Keratinocyte (primary cell): ENCODE data around the gene BRD8. TPM values are rescaled to one million over a fixed set of nuclear protein-coding genes. Genes with fewer than 3 reads are reported as not detected.

Experiments used
- DNase-seq: peaks from one replicate; pipeline ENCODE4 v3.0.0-alpha.2; 2011; ENCODE audit warnings: low read depth, missing footprints, low spot score
- FAIRE-seq: peaks from 2 replicates; lab custom pipeline; 2011; peaks lifted over from hg19 to GRCh38; lab: Jason Lieb, UNC
- H2AFZ ChIP-seq: 2 replicates; pipeline ENCODE4 v1.6.0; 2012; ENCODE audit warnings: low read length, control low read depth, inconsistent platforms; ENCODE audit not compliant: control insufficient read depth
- H3K27ac ChIP-seq: 2 replicates; pipeline ENCODE4 v1.5.1; 2011; ENCODE audit warnings: low read length; ENCODE audit not compliant: control insufficient read depth, insufficient read depth
- H3K27me3 ChIP-seq: 3 replicates; pipeline ENCODE4 v1.6.0; 2011; ENCODE audit warnings: low read length; ENCODE audit not compliant: control insufficient read depth, insufficient read depth; ENCODE audit errors: extremely low read depth
- H3K36me3 ChIP-seq, 2 experiments: 2 replicates in 1 of 2; 3 replicates in 1 of 2; pipeline ENCODE4 v1.5.1; 2011; ENCODE audit warnings: low read length in 2 of 2, mild to moderate bottlenecking in 1 of 2; ENCODE audit not compliant: control insufficient read depth in 2 of 2, insufficient read depth in 2 of 2; ENCODE audit errors: extremely low read depth in 1 of 2
- H3K4me1 ChIP-seq: 3 replicates; pipeline ENCODE4 v1.5.1; 2011; ENCODE audit warnings: low read length; ENCODE audit not compliant: control insufficient read depth, insufficient read depth; ENCODE audit errors: extremely low read depth
- H3K4me2 ChIP-seq: 3 replicates; pipeline ENCODE4 v1.6.0; 2011; ENCODE audit warnings: low read depth, low read length; ENCODE audit not compliant: control insufficient read depth, insufficient read depth; ENCODE audit errors: extremely low read depth
- H3K4me3 ChIP-seq, 3 experiments: fragments of 200-600 bp in 1 of 3; sonication (generic) in 1 of 3; 2 replicates in 2 of 3; 3 replicates in 1 of 3; pipeline ENCODE4 v1.5.1; 2011 to 2016; ENCODE audit warnings: low read length in 3 of 3, mild to moderate bottlenecking in 3 of 3, control low read depth in 2 of 3, inconsistent platforms in 1 of 3, low read depth in 1 of 3, mixed read lengths in 1 of 3, mixed run types in 1 of 3, moderate library complexity in 1 of 3; ENCODE audit not compliant: control insufficient read depth in 2 of 3, insufficient read depth in 2 of 3; ENCODE audit errors: extremely low read depth in 1 of 3
- H3K79me2 ChIP-seq: 2 replicates; pipeline ENCODE4 v1.6.0; 2012; ENCODE audit warnings: low read length; ENCODE audit not compliant: control insufficient read depth, insufficient read depth
- H3K9ac ChIP-seq: 3 replicates; pipeline ENCODE4 v1.6.0; 2011; ENCODE audit warnings: low read length; ENCODE audit not compliant: control insufficient read depth, insufficient read depth; ENCODE audit errors: extremely low read depth
- H3K9me1 ChIP-seq: 3 replicates; pipeline ENCODE4 v1.6.0; 2011; ENCODE audit warnings: low read length; ENCODE audit not compliant: control insufficient read depth, insufficient read depth; ENCODE audit errors: extremely low read depth
- H3K9me3 ChIP-seq: 2 replicates; pipeline ENCODE4 v1.5.1; 2012; ENCODE audit warnings: low read depth, low read length; ENCODE audit not compliant: control insufficient read depth
- H4K20me1 ChIP-seq: 3 replicates; pipeline ENCODE4 v1.6.0; 2011; ENCODE audit warnings: low read length; ENCODE audit not compliant: control insufficient read depth, insufficient read depth; ENCODE audit errors: extremely low read depth
- CTCF ChIP-seq, 3 experiments: IDR thresholded peaks in 1 of 3; conservative IDR thresholded peaks in 1 of 3; optimal IDR thresholded peaks in 1 of 3; 2 replicates in 2 of 3; 3 replicates in 1 of 3; pipeline versions ENCODE3 to v1.5.1; 2011; ENCODE audit warnings: low read length in 3 of 3, mild to moderate bottlenecking in 3 of 3, moderate library complexity in 2 of 3, control low read depth in 1 of 3, inconsistent platforms in 1 of 3; ENCODE audit not compliant: insufficient read depth in 2 of 3; ENCODE audit errors: extremely low read depth in 1 of 3
- EZH2 ChIP-seq: IDR thresholded peaks from one replicate; pipeline ENCODE4 v1.6.1; 2012; ENCODE audit warnings: inconsistent platforms, mild to moderate bottlenecking, low read length, moderate library complexity
- dilution Hi-C: fragments of 300-500 bp; cut with MboI; formaldehyde crosslinking; loops from one replicate; pipeline ENCODE4 v1.7.0; 2020; ENCODE audit warnings: low sequenced_read_pairs; ENCODE audit not compliant: extremely low pct_ligation_motif_present
- polyA plus RNA-seq, 5 experiments: library from polyadenylated mRNA; depleted of rRNA in 3 of 5; stranded (reverse) in 3 of 5; stranded (forward) in 1 of 5; unstranded in 1 of 5; fragments of >200 nt; gene quantifications; 1 replicate in 1 of 5; 2 replicates in 3 of 5; 3 replicates in 1 of 5; pipeline versions ENCODE4 v1.2.1 to v1.2.3, GENCODE V29; 2011 to 2012; ENCODE audit warnings: missing spikeins in 2 of 5, low read depth in 1 of 5, low replicate concordance in 1 of 5

The BRD8 gene
- polyA plus RNA-seq, 1 donor (not counting 4 experiments of a cell fraction or from before 2014, with no cell fraction given) = 36.4 TPM

GRCh38 chr5:138111937-138112336 lies 66.5 kb downstream of the BRD8 start:
- Histone ChIP-seq H3K27ac (no peak overlapping the region), H3K9ac (no peak overlapping the region), H3K9me3 (no peaks in the 10 kb centered on the region), H3K36me3 (no peaks in the 10 kb centered on the region), H3K4me3 (no peak overlapping the region), H3K4me2 (no peak overlapping the region), H3K9me1 (no peaks in the 10 kb centered on the region), H4K20me1 (no peaks in the 10 kb centered on the region), H3K79me2 (no peaks in the 10 kb centered on the region), H3K4me1 (no peaks in the 10 kb centered on the region), H3K27me3 (no peaks in the 10 kb centered on the region), H2AFZ (no peak overlapping the region)
- no peak for TF ChIP-seq EZH2
- DNase-seq (no peak), FAIRE-seq (peak; percentile 26)
- dilution Hi-C loops = no loop called here

- Histone ChIP-seq H3K4me3 (no peak overlapping the region), H3K4me2 (no peak overlapping the region), H3K9me3 (no peaks in the 10 kb centered on the region), H3K9ac (no peak overlapping the region), H3K9me1 (no peaks in the 10 kb centered on the region), H4K20me1 (no peaks in the 10 kb centered on the region), H3K4me1 (no peaks in the 10 kb centered on the region), H3K27ac (no peak overlapping the region), H3K79me2 (no peaks in the 10 kb centered on the region), H3K27me3 (no peaks in the 10 kb centered on the region), H3K36me3 (no peaks in the 10 kb centered on the region), H2AFZ (no peak overlapping the region)
- no peak for DNase-seq
- no peak for FAIRE-seq
- dilution Hi-C loops = no loop called here
- TF ChIP-seq EZH2 = no peak
- no peak for TF ChIP-seq CTCF (optimal IDR thresholded peaks at IDR 0.05 in 1 of 3, IDR thresholded peaks at IDR 0.05 in 1 of 3, conservative IDR thresholded peaks at IDR 0.05 in 1 of 3; ENCODE audit: extremely low read depth in 1 of 3, insufficient read depth in 2 of 3, low read length in 3 of 3)
Measured at GRCh38 chr5:138111181-138111580, 67.2 kb downstream of the BRD8 start.

GRCh38 chr5:138110266-138110963 lies 68.0 kb downstream of the BRD8 start:
- Histone ChIP-seq H4K20me1 (no peaks in the 10 kb centered on the region), H3K9me1 (no peaks in the 10 kb centered on the region), H3K4me1 (no peaks in the 10 kb centered on the region), H3K9ac (no peak overlapping the region), H3K9me3 (no peaks in the 10 kb centered on the region), H2AFZ (no peak overlapping the region), H3K36me3 (no peaks in the 10 kb centered on the region), H3K27ac (no peak overlapping the region), H3K4me2 (no peak overlapping the region), H3K79me2 (no peaks in the 10 kb centered on the region), H3K4me3 (no peak overlapping the region), H3K27me3 (no peaks in the 10 kb centered on the region)
- FAIRE-seq (no peak), DNase-seq (no peak)
- dilution Hi-C loops = no loop called here
- TF ChIP-seq EZH2 = no peak
- TF ChIP-seq CTCF (optimal IDR thresholded peaks at IDR 0.05 in 1 of 3, IDR thresholded peaks at IDR 0.05 in 1 of 3, conservative IDR thresholded peaks at IDR 0.05 in 1 of 3; ENCODE audit: extremely low read depth in 1 of 3, insufficient read depth in 2 of 3, low read length in 3 of 3) = no peak
